Fibroblast of mammary gland (primary cell): ENCODE measurements around the gene RPL14.

ENCODE experiments used
- DNase-seq: peaks from one replicate; pipeline ENCODE4 v3.0.0-alpha.2; 2010; ENCODE audit warnings: low read depth
- H3K4me3 ChIP-seq: 2 replicates; pipeline ENCODE4 v1.5.1; 2011; ENCODE audit warnings: low read depth, mild to moderate bottlenecking, low read length, moderate library complexity; ENCODE audit not compliant: control insufficient read depth
- CTCF ChIP-seq: conservative IDR thresholded peaks from 2 replicates; pipeline ENCODE4 v1.5.1; 2011; ENCODE audit warnings: low read depth, low read length, inconsistent platforms; ENCODE audit not compliant: control insufficient read depth, insufficient read depth

The RPL14 gene

GRCh38 chr3:40432793-40433192, 24.3 kb upstream of the RPL14 start:
- H3K4me3 ChIP-seq = no peak overlapping the region
- no peak for TF ChIP-seq CTCF
- no peak for DNase-seq

GRCh38 chr3:40437889-40438288, 19.2 kb upstream of the RPL14 start:
- DNase-seq = no peak
- no peak for TF ChIP-seq CTCF
- H3K4me3 ChIP-seq = no peak overlapping the region

- H3K4me3 ChIP-seq = no peak overlapping the region
- no peak for DNase-seq
- no peak for TF ChIP-seq CTCF
Observed at GRCh38 chr3:40445062-40445461, 12.1 kb upstream of the RPL14 start.

- no peak for DNase-seq
- TF ChIP-seq CTCF = no peak
- no peak overlapping the region for H3K4me3 ChIP-seq
Observed at GRCh38 chr3:40445880-40446279, 11.3 kb upstream of the RPL14 start.

- no peak for DNase-seq
- H3K4me3 ChIP-seq = no peak overlapping the region
- no peak for TF ChIP-seq CTCF
Observed at GRCh38 chr3:40450438-40450837, 6.7 kb upstream of the RPL14 start.

GRCh38 chr3:40451551-40451950, 5.6 kb upstream of the RPL14 start:
- TF ChIP-seq CTCF = no peak
- H3K4me3 ChIP-seq = no peak overlapping the region
- no peak for DNase-seq

GRCh38 chr3:40452057-40452456, 5.1 kb upstream of the RPL14 start:
- TF ChIP-seq CTCF = no peak
- no peak for DNase-seq
- no peak overlapping the region for H3K4me3 ChIP-seq
